Measurements from ENCODE around the gene COIL. TPM values are rescaled to one million over a fixed set of nuclear protein-coding genes. Genes with fewer than 3 reads are reported as not detected.

COIL gene
- polyA plus RNA-seq, 4 donors = 28.1 to 34.4 (median 31.2) TPM

GRCh38 chr17:56936697-56937322 is 24.0 kb downstream of the COIL start:
- DNase-seq (ENCODE audit: low read depth in 4 of 4, low spot score in 2 of 4) = no peak

GRCh38 chr17:56935461-56935860 is 25.4 kb downstream of the COIL start:
- no peak for DNase-seq (ENCODE audit: low read depth in 4 of 4, low spot score in 2 of 4)

- no peak for DNase-seq (ENCODE audit: low read depth in 4 of 4, low spot score in 2 of 4)
Observed at GRCh38 chr17:56934280-56934679, 26.6 kb downstream of the COIL start.

GRCh38 chr17:56933868-56934267 is 27.0 kb downstream of the COIL start:
- no peak for DNase-seq (ENCODE audit: low read depth in 4 of 4, low spot score in 2 of 4)

- DNase-seq (ENCODE audit: low read depth in 4 of 4, low spot score in 2 of 4) = no peak
Observed at GRCh38 chr17:56933151-56933745, 27.6 kb downstream of the COIL start.

GRCh38 chr17:56930739-56931337 is 30.0 kb downstream of the COIL start:
- no peak for DNase-seq (ENCODE audit: low read depth in 4 of 4, low spot score in 2 of 4)

GRCh38 chr17:56929362-56929969 is 31.4 kb downstream of the COIL start:
- no peak for DNase-seq (ENCODE audit: low read depth in 4 of 4, low spot score in 2 of 4)

- DNase-seq (ENCODE audit: low read depth in 4 of 4, low spot score in 2 of 4) = no peak
Observed at GRCh38 chr17:56928586-56928985, 32.3 kb downstream of the COIL start.

GRCh38 chr17:56926704-56927103 is 34.1 kb downstream of the COIL start:
- DNase-seq (ENCODE audit: low read depth in 4 of 4, low spot score in 2 of 4) = no peak

- DNase-seq (ENCODE audit: low read depth in 4 of 4, low spot score in 2 of 4) = no peak
Observed at GRCh38 chr17:56926270-56926669, 34.6 kb downstream of the COIL start.

- DNase-seq (ENCODE audit: low read depth in 4 of 4, low spot score in 2 of 4) = no peak
Observed at GRCh38 chr17:56925088-56925487, 35.8 kb downstream of the COIL start.

- DNase-seq (ENCODE audit: low read depth in 4 of 4, low spot score in 2 of 4) = no peak
Observed at GRCh38 chr17:56919717-56920116, 41.1 kb downstream of the COIL start.

- no peak for DNase-seq (ENCODE audit: low read depth in 4 of 4, low spot score in 2 of 4)
Observed at GRCh38 chr17:56918916-56919315, 41.9 kb downstream of the COIL start.

GRCh38 chr17:56917559-56918296 is 43.1 kb downstream of the COIL start:
- no peak for DNase-seq (ENCODE audit: low read depth in 4 of 4, low spot score in 2 of 4)

- peak in 2 of 4 donors; percentile 16 for DNase-seq (ENCODE audit: low read depth in 4 of 4, low spot score in 2 of 4)
Observed at GRCh38 chr17:56914581-56915273, 46.1 kb downstream of the COIL start.

- peak; percentile 55 to 79 (median 70) for DNase-seq (ENCODE audit: low read depth in 4 of 4, low spot score in 2 of 4)
Observed at GRCh38 chr17:56913867-56914580, 46.8 kb downstream of the COIL start, which contains the start of gene TRIM25. TRIM25 (minus strand) TSS chr17:56914049; CDS start chr17:56913988, 61 bp downstream.

- DNase-seq (ENCODE audit: low read depth in 4 of 4, low spot score in 2 of 4) = no peak
Observed at GRCh38 chr17:56913353-56913866, 47.4 kb downstream of the COIL start.

- no peak for DNase-seq (ENCODE audit: low read depth in 4 of 4, low spot score in 2 of 4)
Observed at GRCh38 chr17:56913000-56913311, 47.9 kb downstream of the COIL start.

- no peak for DNase-seq (ENCODE audit: low read depth in 4 of 4, low spot score in 2 of 4)
Observed at GRCh38 chr17:56912105-56912999, 48.5 kb downstream of the COIL start.
